Measurements from ENCODE around the gene EIF4EBP3. TPM values are rescaled to one million over a fixed set of nuclear protein-coding genes. Genes with fewer than 3 reads are reported as not detected.
"Not testable (repeated sequence)": the region's sequence is repeated elsewhere in the genome, so short reads cannot be mapped to it uniquely, and the experiment has no call there.

The EIF4EBP3 gene
- total RNA-seq, 1 donor, result 4.7 TPM

- peak overlapping the region; percentile 0 for H3K27ac ChIP-seq (ENCODE audit: low read depth, low read length)
Measured at GRCh38 chr5:140574165-140574564, 26.7 kb downstream of the EIF4EBP3 start.

GRCh38 chr5:140575309-140575708 is 27.8 kb downstream of the EIF4EBP3 start:
- DNase-seq (ENCODE audit: insufficient read length, low spot score, missing footprints), result no peak
- H3K79me2 ChIP-seq (ENCODE audit: insufficient read depth, low read length), result no peaks in the 10 kb centered on the region
- no peak overlapping the region for H2AFZ ChIP-seq (ENCODE audit: low read length)
- no peak overlapping the region for H3K27ac ChIP-seq (ENCODE audit: low read depth, low read length)
- peaks cover 13% of the 10 kb centered on the region for H3K4me1 ChIP-seq (ENCODE audit: insufficient read depth, low read length)
- H3K9me3 ChIP-seq (ENCODE audit: low read depth, low read length), result no peaks in the 10 kb centered on the region
- H3K27me3 ChIP-seq (ENCODE audit: insufficient read depth, low read length), result no peaks in the 10 kb centered on the region
- H3K4me3 ChIP-seq (ENCODE audit: insufficient read depth, low read length), result no peak overlapping the region
- TF ChIP-seq CTCF (IDR thresholded peaks at IDR 0.05; ENCODE audit: extremely low read depth, low read depth, low read length), result peak; percentile 63
- no peaks in the 10 kb centered on the region for H3K36me3 ChIP-seq (ENCODE audit: insufficient read depth, low read length)
- no peaks in the 10 kb centered on the region for H4K20me1 ChIP-seq (ENCODE audit: insufficient read depth, low read length)
- H3K4me2 ChIP-seq (ENCODE audit: insufficient read depth, low read length), result no peak overlapping the region

More at GRCh38 chr5:140574165-140574564, 26.7 kb downstream of the EIF4EBP3 start:
- Histone ChIP-seq H3K4me1 (ENCODE audit: insufficient read depth, low read length) (peaks cover 13% of the 10 kb centered on the region), H3K4me3 (ENCODE audit: insufficient read depth, low read length) (no peak overlapping the region), H3K79me2 (ENCODE audit: insufficient read depth, low read length) (no peaks in the 10 kb centered on the region), H3K9me3 (ENCODE audit: low read depth, low read length) (no peaks in the 10 kb centered on the region), H4K20me1 (ENCODE audit: insufficient read depth, low read length) (no peaks in the 10 kb centered on the region), H2AFZ (ENCODE audit: low read length) (peak overlapping the region; percentile 57), H3K36me3 (ENCODE audit: insufficient read depth, low read length) (no peaks in the 10 kb centered on the region), H3K4me2 (ENCODE audit: insufficient read depth, low read length) (no peak overlapping the region), H3K27me3 (ENCODE audit: insufficient read depth, low read length) (no peaks in the 10 kb centered on the region)
- peak; percentile 82 for DNase-seq (ENCODE audit: insufficient read length, low spot score, missing footprints)
- no peak for TF ChIP-seq CTCF (IDR thresholded peaks at IDR 0.05; ENCODE audit: extremely low read depth, low read depth, low read length)

- no peak overlapping the region for H3K4me3 ChIP-seq (ENCODE audit: insufficient read depth, low read length)
- H3K36me3 ChIP-seq (ENCODE audit: insufficient read depth, low read length), result no peaks in the 10 kb centered on the region
- H2AFZ ChIP-seq (ENCODE audit: low read length), result peak overlapping the region; percentile 66
- H3K4me2 ChIP-seq (ENCODE audit: insufficient read depth, low read length), result no peak overlapping the region
- DNase-seq (ENCODE audit: insufficient read length, low spot score, missing footprints), result no peak
- H3K4me1 ChIP-seq (ENCODE audit: insufficient read depth, low read length), result peaks cover 13% of the 10 kb centered on the region
- no peak for TF ChIP-seq CTCF (IDR thresholded peaks at IDR 0.05; ENCODE audit: extremely low read depth, low read depth, low read length)
- no peak overlapping the region for H3K27ac ChIP-seq (ENCODE audit: low read depth, low read length)
- peaks cover 3% of the 10 kb centered on the region for H3K27me3 ChIP-seq (ENCODE audit: insufficient read depth, low read length)
- no peaks in the 10 kb centered on the region for H4K20me1 ChIP-seq (ENCODE audit: insufficient read depth, low read length)
- no peaks in the 10 kb centered on the region for H3K79me2 ChIP-seq (ENCODE audit: insufficient read depth, low read length)
- H3K9me3 ChIP-seq (ENCODE audit: low read depth, low read length), result no peaks in the 10 kb centered on the region
Measured at GRCh38 chr5:140576776-140577201, 29.3 kb downstream of the EIF4EBP3 start.

GRCh38 chr5:140579188-140579747 is 31.8 kb downstream of the EIF4EBP3 start:
- H3K79me2 ChIP-seq (ENCODE audit: insufficient read depth, low read length); H3K4me3 ChIP-seq (ENCODE audit: insufficient read depth, low read length); H3K27ac ChIP-seq (ENCODE audit: low read depth, low read length); H3K9me3 ChIP-seq (ENCODE audit: low read depth, low read length); H3K4me2 ChIP-seq (ENCODE audit: insufficient read depth, low read length); H3K27me3 ChIP-seq (ENCODE audit: insufficient read depth, low read length); DNase-seq (ENCODE audit: insufficient read length, low spot score, missing footprints); H3K36me3 ChIP-seq (ENCODE audit: insufficient read depth, low read length); H4K20me1 ChIP-seq (ENCODE audit: insufficient read depth, low read length); H2AFZ ChIP-seq (ENCODE audit: low read length): not testable (repeated sequence)
- H3K4me1 ChIP-seq (ENCODE audit: insufficient read depth, low read length), result peaks cover 10% of the 10 kb centered on the region

Measured in osteoblast (primary cell).